A549 (cell line): ENCODE measurements around the gene RYR3.

Experiments
- CBX2 ChIP-seq: fragments of 200-600 bp; sonication (generic); IDR thresholded peaks from 2 replicates; pipeline ENCODE4 v1.6.1; 2016; ENCODE audit warnings: low read depth, mild to moderate bottlenecking, borderline replicate concordance
- HMGXB4 ChIP-seq: fragments of 250-450 bp; sonication (Bioruptor Pico); IDR thresholded peaks from 2 replicates; pipeline ENCODE4 v1.5.0; 2021; ENCODE audit warnings: mild to moderate bottlenecking, moderate library complexity, borderline replicate concordance
- MAX ChIP-seq: IDR thresholded peaks from 2 replicates; pipeline ENCODE4 v1.6.1; 2012
- POLR2A ChIP-seq: IDR thresholded peaks from 2 replicates; pipeline ENCODE4 v1.6.1; 2012; ENCODE audit warnings: mild to moderate bottlenecking, low read length
- TF ChIP-seq, protein P1 (sequence below): fragments of >200 bp; sonication (Bioruptor Twin); formaldehyde crosslinking; IDR thresholded peaks from 3 replicates; pipeline ENCODE4 v1.5.1; 2016

GRCh38 chr15:33430577-33430976 is 119.8 kb downstream of the RYR3 start:
- TF ChIP-seq, protein P1, sequence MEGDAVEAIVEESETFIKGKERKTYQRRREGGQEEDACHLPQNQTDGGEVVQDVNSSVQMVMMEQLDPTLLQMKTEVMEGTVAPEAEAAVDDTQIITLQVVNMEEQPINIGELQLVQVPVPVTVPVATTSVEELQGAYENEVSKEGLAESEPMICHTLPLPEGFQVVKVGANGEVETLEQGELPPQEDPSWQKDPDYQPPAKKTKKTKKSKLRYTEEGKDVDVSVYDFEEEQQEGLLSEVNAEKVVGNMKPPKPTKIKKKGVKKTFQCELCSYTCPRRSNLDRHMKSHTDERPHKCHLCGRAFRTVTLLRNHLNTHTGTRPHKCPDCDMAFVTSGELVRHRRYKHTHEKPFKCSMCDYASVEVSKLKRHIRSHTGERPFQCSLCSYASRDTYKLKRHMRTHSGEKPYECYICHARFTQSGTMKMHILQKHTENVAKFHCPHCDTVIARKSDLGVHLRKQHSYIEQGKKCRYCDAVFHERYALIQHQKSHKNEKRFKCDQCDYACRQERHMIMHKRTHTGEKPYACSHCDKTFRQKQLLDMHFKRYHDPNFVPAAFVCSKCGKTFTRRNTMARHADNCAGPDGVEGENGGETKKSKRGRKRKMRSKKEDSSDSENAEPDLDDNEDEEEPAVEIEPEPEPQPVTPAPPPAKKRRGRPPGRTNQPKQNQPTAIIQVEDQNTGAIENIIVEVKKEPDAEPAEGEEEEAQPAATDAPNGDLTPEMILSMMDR: no peak
- TF ChIP-seq MAX: no peak
- TF ChIP-seq POLR2A: no peak
- no peak for TF ChIP-seq CBX2
- no peak for TF ChIP-seq HMGXB4 (CRISPR knock-in tag)
